ENCODE measurements around the gene ADARB1.
A peak's percentile ranks its signal among the peaks of the same experiment; 100 is the strongest.

The ADARB1 gene

GRCh38 chr21:45220714-45221490 lies 146.5 kb downstream of the ADARB1 start:
- no peak overlapping the region for H3K4me3 ChIP-seq
- no peak for DNase-seq (ENCODE audit: low spot score)
- TF ChIP-seq, protein P1, sequence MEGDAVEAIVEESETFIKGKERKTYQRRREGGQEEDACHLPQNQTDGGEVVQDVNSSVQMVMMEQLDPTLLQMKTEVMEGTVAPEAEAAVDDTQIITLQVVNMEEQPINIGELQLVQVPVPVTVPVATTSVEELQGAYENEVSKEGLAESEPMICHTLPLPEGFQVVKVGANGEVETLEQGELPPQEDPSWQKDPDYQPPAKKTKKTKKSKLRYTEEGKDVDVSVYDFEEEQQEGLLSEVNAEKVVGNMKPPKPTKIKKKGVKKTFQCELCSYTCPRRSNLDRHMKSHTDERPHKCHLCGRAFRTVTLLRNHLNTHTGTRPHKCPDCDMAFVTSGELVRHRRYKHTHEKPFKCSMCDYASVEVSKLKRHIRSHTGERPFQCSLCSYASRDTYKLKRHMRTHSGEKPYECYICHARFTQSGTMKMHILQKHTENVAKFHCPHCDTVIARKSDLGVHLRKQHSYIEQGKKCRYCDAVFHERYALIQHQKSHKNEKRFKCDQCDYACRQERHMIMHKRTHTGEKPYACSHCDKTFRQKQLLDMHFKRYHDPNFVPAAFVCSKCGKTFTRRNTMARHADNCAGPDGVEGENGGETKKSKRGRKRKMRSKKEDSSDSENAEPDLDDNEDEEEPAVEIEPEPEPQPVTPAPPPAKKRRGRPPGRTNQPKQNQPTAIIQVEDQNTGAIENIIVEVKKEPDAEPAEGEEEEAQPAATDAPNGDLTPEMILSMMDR (IDR thresholded peaks at IDR 0.05): no peak
- peak overlapping the region in 1 of 2 donors; percentile 59 for H3K27ac ChIP-seq

DNA sequence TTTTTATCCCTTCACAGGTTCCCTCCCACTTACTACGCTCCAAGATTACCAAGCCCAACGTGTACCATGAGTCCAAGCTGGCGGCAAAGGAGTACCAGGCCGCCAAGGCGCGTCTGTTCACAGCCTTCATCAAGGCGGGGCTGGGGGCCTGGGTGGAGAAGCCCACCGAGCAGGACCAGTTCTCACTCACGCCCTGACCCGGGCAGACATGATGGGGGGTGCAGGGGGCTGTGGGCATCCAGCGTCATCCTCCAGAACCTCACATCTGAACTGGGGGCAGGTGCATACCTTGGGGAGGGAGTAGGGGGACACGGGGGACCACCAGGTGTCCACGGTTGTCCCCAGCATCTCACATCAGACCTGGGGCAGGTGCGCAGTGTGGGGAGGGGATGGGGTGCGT lies 147.6 kb downstream of the ADARB1 start:
- Histone ChIP-seq H3K4me3 (no peak overlapping the region), H3K27ac (no peak overlapping the region)
- no peak for DNase-seq (ENCODE audit: low spot score)
- TF ChIP-seq, protein P1 (IDR thresholded peaks at IDR 0.05): no peak

- Histone ChIP-seq H3K27ac (no peak overlapping the region), H3K4me3 (no peak overlapping the region)
- TF ChIP-seq, protein P1 (IDR thresholded peaks at IDR 0.05): no peak
- no peak for DNase-seq (ENCODE audit: low spot score)
Measured at GRCh38 chr21:45223236-45224185, 149.1 kb downstream of the ADARB1 start.

GRCh38 chr21:45224189-45224938 lies 150.0 kb downstream of the ADARB1 start:
- H3K4me3 ChIP-seq: no peak overlapping the region
- DNase-seq (ENCODE audit: low spot score): no peak
- TF ChIP-seq, protein P1 (IDR thresholded peaks at IDR 0.05): no peak

GRCh38 chr21:45225041-45225740 lies 150.8 kb downstream of the ADARB1 start:
- Histone ChIP-seq H3K27ac (no peak overlapping the region), H3K4me3 (no peak overlapping the region)
- no peak for DNase-seq (ENCODE audit: low spot score)
- TF ChIP-seq, protein P1 (IDR thresholded peaks at IDR 0.05): no peak

More at GRCh38 chr21:45224189-45224938, 150.0 kb downstream of the ADARB1 start:
- H3K27ac ChIP-seq: no peak overlapping the region

DNA sequence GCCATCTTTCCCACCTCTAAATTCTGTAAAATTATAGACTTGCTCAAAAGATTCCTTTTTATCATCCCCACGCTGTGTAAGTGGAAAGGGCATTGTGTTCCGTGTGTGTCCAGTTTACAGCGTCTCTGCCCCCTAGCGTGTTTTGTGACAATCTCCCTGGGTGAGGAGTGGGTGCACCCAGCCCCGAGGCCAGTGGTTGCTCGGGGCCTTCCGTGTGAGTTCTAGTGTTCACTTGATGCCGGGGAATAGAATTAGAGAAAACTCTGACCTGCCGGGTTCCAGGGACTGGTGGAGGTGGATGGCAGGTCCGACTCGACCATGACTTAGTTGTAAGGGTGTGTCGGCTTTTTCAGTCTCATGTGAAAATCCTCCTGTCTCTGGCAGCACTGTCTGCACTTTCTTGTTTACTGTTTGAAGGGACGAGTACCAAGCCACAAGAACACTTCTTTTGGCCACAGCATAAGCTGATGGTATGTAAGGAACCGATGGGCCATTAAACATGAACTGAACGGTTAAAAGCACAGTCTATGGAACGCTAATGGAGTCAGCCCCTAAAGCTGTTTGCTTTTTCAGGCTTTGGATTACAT lies 151.5 kb downstream of the ADARB1 start:
- TF ChIP-seq, protein P1 (IDR thresholded peaks at IDR 0.05): no peak
- Histone ChIP-seq H3K27ac (no peak overlapping the region), H3K4me3 (no peak overlapping the region)
- no peak for DNase-seq (ENCODE audit: low spot score)
